Aorta (tissue), 5 donors: ENCODE data around the gene LCP2. TPM values are rescaled to one million over a fixed set of nuclear protein-coding genes. Genes with fewer than 3 reads are reported as not detected.

Experiments used
- ATAC-seq: fragments of 200-7000 bp; cut with Tn5 transposase; one replicate; pipeline ENCODE4 v1.9.1; 2022; ENCODE audit warnings: moderate library complexity; ENCODE audit not compliant: low FRiP score
- DNase-seq, 2 donors: peaks; one replicate each; pipeline ENCODE4 v3.0.0-alpha.2; 2020
- H3K27ac ChIP-seq, 2 donors: one replicate each; pipeline ENCODE4 v1.5.1; 2013; ENCODE audit warnings: low read length in 2 of 2, mild to moderate bottlenecking in 2 of 2, moderate library complexity in 2 of 2, control low read depth in 1 of 2, inconsistent platforms in 1 of 2, low read depth in 1 of 2
- H3K27me3 ChIP-seq, 2 donors: one replicate each; pipeline ENCODE4 v1.6.1; 2013; ENCODE audit warnings: control low read depth in 1 of 2, low read length in 1 of 2, mild to moderate bottlenecking in 1 of 2, moderate library complexity in 1 of 2; ENCODE audit not compliant: insufficient read depth in 2 of 2, control insufficient read depth in 1 of 2
- H3K36me3 ChIP-seq, 2 donors: one replicate each; pipeline ENCODE4 v1.6.1; 2013; ENCODE audit warnings: control low read depth in 1 of 2, low read length in 1 of 2, mild to moderate bottlenecking in 1 of 2; ENCODE audit not compliant: insufficient read depth in 2 of 2, control insufficient read depth in 1 of 2
- H3K4me1 ChIP-seq, 2 donors: one replicate each; pipeline ENCODE4 v1.6.1; 2013; ENCODE audit warnings: low read length in 2 of 2, control low read depth in 1 of 2, mild to moderate bottlenecking in 1 of 2, moderate library complexity in 1 of 2; ENCODE audit not compliant: insufficient read depth in 2 of 2, control insufficient read depth in 1 of 2
- H3K4me3 ChIP-seq, 2 donors: one replicate each; pipeline ENCODE4 v1.5.1; 2013; ENCODE audit warnings: low read length in 2 of 2, control low read depth in 1 of 2, mild to moderate bottlenecking in 1 of 2
- H3K9me3 ChIP-seq: one replicate; pipeline ENCODE4 v1.6.1; 2013; ENCODE audit warnings: mild to moderate bottlenecking, low read length; ENCODE audit not compliant: control insufficient read depth
- WGBS, 2 donors: extraction: QIAGEN DNeasy Blood & Tissue Kit; methylation state at CpG; one replicate each; pipeline ENCODE4 v1.1.7; 2013; 5-methylcytosine and 5-hydroxymethylcytosine counted together
- intact Hi-C, 2 donors: fragments of 100-400 bp; cut with DNase I; formaldehyde crosslinking; loops; one replicate each; pipeline versions ENCODE4 v1.14.2 to v1.15.0; 2022
- polyA plus RNA-seq, 2 donors: library from polyadenylated mRNA; stranded (reverse); fragments of 200-250 nt; gene quantifications; one replicate each; pipeline ENCODE4 v1.2.3, GENCODE V29; 2013
- total RNA-seq, 2 donors: library from RNA; stranded (reverse); fragmentation: NEBNext Ultra II Directional; extraction: Animal tissue kit (Norgen Biotek cat#: 25700); gene quantifications; one replicate each; pipeline ENCODE4 v1.2.1, GENCODE V29; 2021
- donor health status: healthy with polysubstance abuse.
- donor health status: Bipolar disorder and iron deficiency.
- donor health status: DM: no; HTN: no; CAD: no.
- donor health status: DM: no; HTN: no; CAD: no.
- donor health status: DM: yes; HTN: yes; CAD: no.

LCP2 gene
- total and polyA plus RNA-seq, 4 donors = 2.1 to 58.8 (median 21.3) TPM

DNA sequence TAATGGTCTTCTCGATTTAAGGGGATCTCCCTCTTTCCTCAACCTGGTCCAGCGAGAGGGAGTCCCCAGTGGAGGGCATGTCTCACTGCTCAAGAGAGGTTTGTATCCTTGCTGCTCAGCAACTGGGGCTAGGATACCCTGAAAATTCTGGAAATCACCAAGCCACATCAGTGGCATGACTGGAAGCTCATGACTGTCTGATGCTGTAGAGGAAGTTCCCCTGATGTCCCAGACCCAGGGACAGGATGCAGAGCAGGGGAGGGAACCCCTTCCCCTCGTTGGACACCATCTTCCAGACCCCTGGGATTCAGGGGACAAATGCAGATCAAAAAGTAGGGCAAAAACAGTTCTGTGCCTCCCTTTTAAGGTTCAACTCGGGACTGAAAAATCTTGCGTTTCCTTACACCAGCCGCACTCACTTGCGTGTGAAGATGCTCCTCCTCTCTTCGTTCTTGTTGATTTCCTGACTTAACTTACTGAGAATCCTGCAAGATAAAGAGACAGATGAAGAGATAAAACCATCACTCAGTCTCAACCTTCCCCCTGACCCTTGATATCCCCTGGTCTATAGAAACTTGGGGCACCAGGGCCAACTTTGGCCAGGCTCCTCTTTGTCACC lies 22.1 kb downstream of the LCP2 start:
- 87 to 88% methylated on average over 8 of the region's 8 CpGs for WGBS, 2 donors
- Histone ChIP-seq H3K36me3 (no peaks in the 10 kb centered on the region), H3K4me1 (no peaks in the 10 kb centered on the region), H3K27ac (no peak overlapping the region), H3K4me3 (no peak overlapping the region), H3K27me3 (no peaks in the 10 kb centered on the region), H3K9me3 (no peaks in the 10 kb centered on the region)
- ATAC-seq (no peak), DNase-seq (no peak)
- intact Hi-C loops = loop anchor here in 1 of 2 donors (10.0 kb wide), 2 partner anchors 69 to 359 kb away; no protein-coding TSS in a partner anchor

DNA sequence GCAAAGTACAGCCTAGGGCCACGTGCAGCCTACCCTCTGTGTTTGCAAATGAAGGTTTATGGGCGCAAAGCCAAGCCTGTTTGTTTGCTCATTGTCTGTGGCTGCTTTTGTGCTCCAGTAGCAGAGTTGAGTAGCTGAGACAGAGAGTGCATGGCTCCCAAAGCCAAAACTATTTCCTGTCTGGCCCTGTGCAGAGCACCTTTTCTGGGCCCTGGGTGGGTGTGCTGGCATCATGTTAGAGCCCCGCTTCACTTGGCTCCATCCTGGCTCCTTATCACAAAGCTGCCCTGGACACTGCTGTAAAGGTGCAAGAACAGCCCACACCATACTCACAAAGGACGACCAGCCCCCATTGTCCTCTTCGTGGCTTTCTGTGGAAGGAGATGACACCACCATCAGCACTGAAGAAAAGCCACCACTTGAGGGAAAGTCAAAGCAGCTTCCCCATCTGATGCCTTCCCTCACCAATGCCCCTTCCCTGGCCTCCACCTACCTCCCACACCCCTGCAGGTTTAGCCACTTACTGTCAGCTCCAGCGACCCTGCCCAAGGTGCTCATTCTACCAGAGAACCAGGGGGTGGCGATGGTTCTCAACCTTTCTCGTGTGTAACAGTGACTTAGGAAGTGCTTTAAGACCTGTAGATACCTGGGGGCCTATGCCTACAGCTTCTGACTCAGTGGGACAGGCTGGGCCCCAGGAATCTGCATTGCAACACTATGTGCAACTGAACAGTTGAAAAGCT lies 23.4 kb downstream of the LCP2 start:
- H3K27ac ChIP-seq = no peak overlapping the region
- H3K9me3 ChIP-seq = no peaks in the 10 kb centered on the region
- 70 to 82% methylated on average over 8 of the region's 8 CpGs for WGBS, 2 donors
- DNase-seq (no peak), ATAC-seq (no peak)
- intact Hi-C loops = loop anchor here (5.0 to 10.0 kb wide), 3 partner anchors 71 to 361 kb away; no protein-coding TSS in a partner anchor
- H3K27me3 ChIP-seq = no peaks in the 10 kb centered on the region
- no peak overlapping the region for H3K4me3 ChIP-seq
- no peaks in the 10 kb centered on the region for H3K36me3 ChIP-seq
- no peaks in the 10 kb centered on the region for H3K4me1 ChIP-seq

GRCh38 chr5:170270293-170271069 lies 27.1 kb downstream of the LCP2 start:
- WGBS, 2 donors = 90 to 92% methylated on average over 15 of the region's 15 CpGs
- Histone ChIP-seq H3K27ac (no peak overlapping the region), H3K4me3 (no peak overlapping the region), H3K27me3 (no peaks in the 10 kb centered on the region), H3K36me3 (no peaks in the 10 kb centered on the region), H3K9me3 (no peaks in the 10 kb centered on the region), H3K4me1 (no peaks in the 10 kb centered on the region)
- no peak for DNase-seq
- no peak for ATAC-seq
- intact Hi-C loops = loop anchor here (5.0 to 10.0 kb wide), 3 partner anchors 74 to 364 kb away; no protein-coding TSS in a partner anchor

GRCh38 chr5:170269579-170269978 lies 28.0 kb downstream of the LCP2 start:
- Histone ChIP-seq H3K27ac (no peak overlapping the region), H3K36me3 (no peaks in the 10 kb centered on the region), H3K27me3 (no peaks in the 10 kb centered on the region), H3K4me3 (no peak overlapping the region), H3K4me1 (no peaks in the 10 kb centered on the region), H3K9me3 (no peaks in the 10 kb centered on the region)
- ATAC-seq (no peak), DNase-seq (no peak)
- WGBS, 2 donors = 91 to 93% methylated on average over 7 of the region's 7 CpGs
- intact Hi-C loops = loop anchor here in 1 of 2 donors (2.0 to 5.0 kb wide), 2 partner anchors 78 to 151 kb away; no protein-coding TSS in a partner anchor

- intact Hi-C loops = loop anchor here in 1 of 2 donors (2.0 to 5.0 kb wide), 2 partner anchors 78 to 152 kb away; no protein-coding TSS in a partner anchor
- Histone ChIP-seq H3K27me3 (no peaks in the 10 kb centered on the region), H3K36me3 (no peaks in the 10 kb centered on the region), H3K4me1 (no peaks in the 10 kb centered on the region), H3K9me3 (no peaks in the 10 kb centered on the region), H3K4me3 (no peak overlapping the region), H3K27ac (no peak overlapping the region)
- DNase-seq (no peak), ATAC-seq (no peak)
- WGBS, 2 donors = 58 to 83% methylated on average over 3 of the region's 3 CpGs
Measured at GRCh38 chr5:170268884-170269283, 28.7 kb downstream of the LCP2 start.

DNA sequence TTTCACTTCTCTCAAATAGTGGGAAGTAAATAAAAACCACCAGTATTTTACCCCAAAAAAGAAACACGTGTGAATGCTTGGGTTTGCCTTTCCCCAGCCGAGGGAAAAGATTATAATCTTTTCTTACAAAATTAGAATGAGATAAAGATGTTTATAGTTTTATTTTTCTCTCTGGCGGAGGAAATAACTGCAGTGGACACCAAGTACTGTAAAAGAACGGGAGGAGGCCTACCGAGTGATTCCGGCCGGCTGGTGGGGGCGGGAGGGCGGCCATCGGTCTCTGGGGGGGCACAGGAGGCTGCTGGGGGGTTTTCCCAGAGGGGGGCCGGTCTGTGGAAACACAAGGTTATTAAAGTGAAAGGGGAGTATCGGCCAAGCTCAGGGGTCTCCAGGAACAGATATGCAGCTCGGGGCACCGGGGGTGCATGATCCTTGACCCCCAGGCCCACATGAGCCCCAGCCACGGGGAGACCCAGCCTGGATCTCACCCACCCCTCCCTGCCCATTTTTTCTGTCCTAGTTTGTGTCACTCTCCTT lies 29.4 kb downstream of the LCP2 start:
- no peaks in the 10 kb centered on the region for H3K27me3 ChIP-seq
- H3K27ac ChIP-seq = no peak overlapping the region
- no peaks in the 10 kb centered on the region for H3K4me1 ChIP-seq
- peak overlapping the region in 1 of 2 donors; percentile 32 for H3K4me3 ChIP-seq
- WGBS, 2 donors = 19% methylated on average over 15 of the region's 15 CpGs
- DNase-seq (no peak), ATAC-seq (no peak)
- H3K9me3 ChIP-seq = no peaks in the 10 kb centered on the region
- intact Hi-C loops = loop anchor here in 1 of 2 donors (2.0 to 5.0 kb wide), 2 partner anchors 79 to 153 kb away; no protein-coding TSS in a partner anchor
- no peaks in the 10 kb centered on the region for H3K36me3 ChIP-seq

DNA sequence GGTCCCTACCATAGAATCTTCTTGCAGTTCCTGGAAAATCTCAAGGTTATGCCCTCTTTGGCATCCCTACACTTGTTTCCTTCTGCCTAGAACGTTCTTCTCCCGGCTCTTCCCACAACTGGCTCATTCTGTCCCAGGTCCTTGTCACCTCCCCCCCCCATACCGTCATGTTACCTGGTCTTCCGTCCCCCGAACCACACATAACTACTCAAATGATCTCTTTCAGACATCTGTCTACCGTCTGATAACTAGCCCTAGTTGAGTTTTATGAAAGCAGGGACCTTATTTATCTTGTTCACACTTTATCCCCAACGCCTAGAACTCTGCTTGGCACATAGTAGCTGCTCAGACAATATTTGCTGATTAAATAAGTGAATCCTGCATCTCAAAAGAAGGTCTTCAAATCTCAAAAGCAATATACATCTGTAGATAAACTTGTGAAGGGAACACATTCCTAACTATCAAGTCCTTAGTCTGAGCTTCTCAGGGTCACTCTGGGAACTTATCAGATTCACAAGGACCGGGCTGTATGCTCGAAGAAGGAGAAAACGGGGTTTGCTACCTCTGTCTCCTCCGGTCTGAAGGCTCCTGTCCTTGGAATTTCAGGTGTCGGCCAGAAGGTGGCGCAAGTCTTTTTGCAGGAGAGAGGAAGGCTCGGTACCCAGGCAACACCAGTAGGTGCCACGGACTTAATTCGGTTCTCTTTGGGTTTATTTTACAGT lies 30.0 kb downstream of the LCP2 start:
- Histone ChIP-seq H3K9me3 (no peaks in the 10 kb centered on the region), H3K27me3 (no peaks in the 10 kb centered on the region), H3K4me1 (no peaks in the 10 kb centered on the region), H3K4me3 (peak overlapping the region in 1 of 2 donors; percentile 32), H3K27ac (no peak overlapping the region), H3K36me3 (no peaks in the 10 kb centered on the region)
- intact Hi-C loops = loop anchor here (1.0 to 5.0 kb wide), 3 partner anchors 80 to 153 kb away; no protein-coding TSS in a partner anchor
- peak; percentile 89 to 90 for DNase-seq
- 28 to 29% methylated on average over 16 of the region's 16 CpGs for WGBS, 2 donors
- peak; percentile 81 for ATAC-seq
